ENCODE measurements around the gene OSBP. TPM values are rescaled to one million over a fixed set of nuclear protein-coding genes. Genes with fewer than 3 reads are reported as not detected.

Gene OSBP
- total and polyA plus RNA-seq, 9 of the 15 experiments (the other 6 are each of a cell fraction or from before 2014, with no cell fraction given) = 11.7 to 49.0 (median 28.7) TPM

GRCh38 chr11:59551659-59552521, 63.7 kb downstream of the OSBP start (continued):
- TF ChIP-seq MLLT1 (IDR thresholded peaks at IDR 0.05) (peak; percentile 34 to 68; a peak in 2 of 4 replicates), ZKSCAN1 (IDR thresholded peaks at IDR 0.05; ENCODE audit: low read depth, low read length) (no peak), TFAP4 (CRISPR knock-in tag; IDR thresholded peaks at IDR 0.05; ENCODE audit: borderline replicate concordance) (no peak), ZNF224 (CRISPR knock-in tag; IDR thresholded peaks at IDR 0.05) (no peak), NR2C1 (IDR thresholded peaks at IDR 0.05) (0 out of 2 replicates have a peak, but pooled peaks have one; percentile 15), NR2C1 (tag; IDR thresholded peaks at IDR 0.05) (no peak), ZBTB9 (CRISPR knock-in tag; IDR thresholded peaks at IDR 0.05) (no peak), COPS2 (conservative IDR thresholded peaks at IDR 0.05) (no peak), REST (IDR thresholded peaks at IDR 0.05; ENCODE audit: borderline replicate concordance) (no peak), REST (CRISPR knock-in tag; IDR thresholded peaks at IDR 0.05; ENCODE audit: low read depth) (no peak), RBM14 (IDR thresholded peaks at IDR 0.05; ENCODE audit: borderline replicate concordance, insufficient read depth, low read depth, low read length) (no peak)

Measured in K562 (cell line).